GM18517 (cell line): ENCODE data around the gene LRRC4C.
A peak's percentile ranks its signal among the peaks of the same experiment; 100 is the strongest.

Experiments used
- ATAC-seq: cut with Tn5 transposase; IDR thresholded peaks from one replicate; pipeline ENCODE4 v1.9.1; 2021; ENCODE audit warnings: mild to moderate bottlenecking, moderate library complexity; ENCODE audit not compliant: unreplicated experiment

Gene LRRC4C

GRCh38 chr11:40306938-40307548, 1152.4 kb downstream of the LRRC4C start:
- no peak for ATAC-seq

GRCh38 chr11:40302669-40303068, 1156.8 kb downstream of the LRRC4C start:
- ATAC-seq: no peak

- no peak for ATAC-seq
These were observed 1164.0 kb downstream of the LRRC4C start for GRCh38 chr11:40295466-40295865.

GRCh38 chr11:40294741-40295140, 1164.7 kb downstream of the LRRC4C start:
- no peak for ATAC-seq

- peak; percentile 15 for ATAC-seq
These were observed 1165.1 kb downstream of the LRRC4C start for GRCh38 chr11:40294349-40294735.

GRCh38 chr11:40293655-40294348, 1165.7 kb downstream of the LRRC4C start:
- ATAC-seq: peak; percentile 93

GRCh38 chr11:40292721-40293508, 1166.5 kb downstream of the LRRC4C start:
- ATAC-seq: no peak

- ATAC-seq: no peak
These were observed 1167.7 kb downstream of the LRRC4C start for GRCh38 chr11:40291741-40292140.

- ATAC-seq: no peak
These were observed 1168.1 kb downstream of the LRRC4C start for GRCh38 chr11:40291329-40291728.

- ATAC-seq: no peak
These were observed 1169.3 kb downstream of the LRRC4C start for GRCh38 chr11:40290171-40290631.

GRCh38 chr11:40289370-40289769, 1170.1 kb downstream of the LRRC4C start:
- ATAC-seq: no peak

- no peak for ATAC-seq
These were observed 1171.3 kb downstream of the LRRC4C start for GRCh38 chr11:40287916-40288803.

- no peak for ATAC-seq
These were observed 1173.3 kb downstream of the LRRC4C start for GRCh38 chr11:40286137-40286536.

- ATAC-seq: no peak
These were observed 1173.9 kb downstream of the LRRC4C start for GRCh38 chr11:40285558-40285957.

- ATAC-seq: peak; percentile 74
These were observed 1178.3 kb downstream of the LRRC4C start for GRCh38 chr11:40281052-40281580.

GRCh38 chr11:40280159-40281051, 1179.0 kb downstream of the LRRC4C start:
- no peak for ATAC-seq

GRCh38 chr11:40276960-40277359, 1182.5 kb downstream of the LRRC4C start:
- no peak for ATAC-seq

- ATAC-seq: no peak
These were observed 1185.4 kb downstream of the LRRC4C start for GRCh38 chr11:40274017-40274416.

GRCh38 chr11:40273192-40273732, 1186.2 kb downstream of the LRRC4C start:
- no peak for ATAC-seq
